HG03571 (cell line): ENCODE results near the gene SPEF1.
"Not testable (repeated sequence)": the region's sequence is repeated elsewhere in the genome, so short reads cannot be mapped to it uniquely, and the experiment has no call there.

Experiments
- ATAC-seq: cut with Tn5 transposase; IDR thresholded peaks from one replicate; pipeline ENCODE4 v1.9.1; 2021; ENCODE audit not compliant: unreplicated experiment

SPEF1 gene

GRCh38 chr20:3811467-3812258, 30.4 kb upstream of the SPEF1 start:
- ATAC-seq: no peak

GRCh38 chr20:3808544-3808943, 27.3 kb upstream of the SPEF1 start:
- no peak for ATAC-seq

- ATAC-seq: no peak
These were observed 23.5 kb upstream of the SPEF1 start for GRCh38 chr20:3804781-3805180.

GRCh38 chr20:3804254-3804751, 23.1 kb upstream of the SPEF1 start:
- no peak for ATAC-seq

- no peak for ATAC-seq
These were observed 22.6 kb upstream of the SPEF1 start for GRCh38 chr20:3803854-3804253.

- ATAC-seq: no peak
These were observed 22.0 kb upstream of the SPEF1 start for GRCh38 chr20:3803289-3803688.

GRCh38 chr20:3802524-3803239, 21.4 kb upstream of the SPEF1 start:
- ATAC-seq: no peak

GRCh38 chr20:3801846-3802245, 20.6 kb upstream of the SPEF1 start:
- no peak for ATAC-seq

- no peak for ATAC-seq
These were observed 20.1 kb upstream of the SPEF1 start for GRCh38 chr20:3801299-3801698.

- no peak for ATAC-seq
These were observed 19.6 kb upstream of the SPEF1 start for GRCh38 chr20:3800878-3801260.

GRCh38 chr20:3800256-3800877, 19.1 kb upstream of the SPEF1 start:
- ATAC-seq: no peak

- no peak for ATAC-seq
These were observed 17.6 kb upstream of the SPEF1 start for GRCh38 chr20:3798908-3799248.

GRCh38 chr20:3798373-3798768, 17.1 kb upstream of the SPEF1 start:
- no peak for ATAC-seq

- ATAC-seq: no peak
These were observed 16.5 kb upstream of the SPEF1 start for GRCh38 chr20:3797592-3798372.

GRCh38 chr20:3797226-3797545, 15.9 kb upstream of the SPEF1 start:
- no peak for ATAC-seq

GRCh38 chr20:3796477-3797225, 15.4 kb upstream of the SPEF1 start:
- ATAC-seq: peak; percentile 10

GRCh38 chr20:3795511-3796468, 14.5 kb upstream of the SPEF1 start, which contains the start of gene CDC25B:
Gene CDC25B, plus strand, starts transcription at chr20:3796310. Its CDS starts 222 bp downstream, at chr20:3796532.
- peak; percentile 57 for ATAC-seq

GRCh38 chr20:3794701-3795420, 13.6 kb upstream of the SPEF1 start:
- ATAC-seq: no peak

- ATAC-seq: not testable (repeated sequence)
These were observed 12.9 kb upstream of the SPEF1 start for GRCh38 chr20:3794168-3794567.
